K562 (cell line): ENCODE data around the gene ZNF618. TPM values are rescaled to one million over a fixed set of nuclear protein-coding genes. Genes with fewer than 3 reads are reported as not detected.
A peak's percentile ranks its signal among the peaks of the same experiment; 100 is the strongest.

Experiments used
- BACH1 ChIP-seq: fragments of 200-800 bp; sonication (Bioruptor generic); IDR thresholded peaks from 2 replicates; pipeline ENCODE4 v1.6.1; 2016; ENCODE audit warnings: missing genetic modification characterization, missing compliant biosample characterization
- BCOR ChIP-seq: fragments of 450-650 bp; IDR thresholded peaks from 2 replicates; pipeline ENCODE4 v1.6.1; 2016
- BRD9 ChIP-seq: fragments of 450-650 bp; IDR thresholded peaks from 2 replicates; pipeline ENCODE4 v1.6.1; 2018; ENCODE audit warnings: low read depth; ENCODE audit not compliant: partially characterized antibody
- C11orf30 ChIP-seq: fragments of 450-650 bp; IDR thresholded peaks from 2 replicates; pipeline ENCODE4 v1.6.1; 2016; ENCODE audit warnings: low read depth, mild to moderate bottlenecking
- ETS2 ChIP-seq: IDR thresholded peaks from 2 replicates; pipeline ENCODE4 v1.6.1; 2016; ENCODE audit warnings: borderline replicate concordance, missing genetic modification characterization, mild to moderate bottlenecking, moderate library complexity, missing compliant biosample characterization; ENCODE audit not compliant: poor library complexity, severe bottlenecking
- GTF2A2 ChIP-seq: IDR thresholded peaks from 2 replicates; pipeline ENCODE4 v1.6.1; 2016; ENCODE audit warnings: mild to moderate bottlenecking, missing genetic modification characterization, missing compliant biosample characterization
- HOXB6 ChIP-seq: fragments of 250-450 bp; sonication (Bioruptor Pico); IDR thresholded peaks from 2 replicates; pipeline ENCODE4 v1.5.1; 2022; ENCODE audit warnings: mild to moderate bottlenecking, borderline replicate concordance
- ILF3 ChIP-seq: fragments of 450-650 bp; IDR thresholded peaks from 2 replicates; pipeline ENCODE4 v1.6.1; 2018; ENCODE audit warnings: antibody characterized with exemption, mild to moderate bottlenecking, moderate library complexity, borderline replicate concordance
- MAFF ChIP-seq: IDR thresholded peaks from 2 replicates; pipeline ENCODE4 v1.6.1; 2012; ENCODE audit warnings: low read length, improper control_type of control experiment
- MED1 ChIP-seq: sonication (generic); formaldehyde crosslinking; IDR thresholded peaks from 2 replicates; pipeline ENCODE4 v1.8.1; 2023; ENCODE audit warnings: missing genetic modification reagents, borderline replicate concordance
- NFATC3 ChIP-seq: fragments of 450-650 bp; IDR thresholded peaks from 2 replicates; pipeline ENCODE4 v1.6.1; 2017; ENCODE audit warnings: mild to moderate bottlenecking
- NFE2 ChIP-seq: IDR thresholded peaks from 2 replicates; pipeline ENCODE4 v1.6.1; 2014; ENCODE audit warnings: antibody characterized with exemption, low read depth
- NFE2L1 ChIP-seq: fragments of 450-650 bp; IDR thresholded peaks from 2 replicates; pipeline ENCODE4 v1.6.1; 2016; ENCODE audit warnings: missing genetic modification characterization, low read depth, mild to moderate bottlenecking, missing compliant biosample characterization, moderate library complexity, borderline replicate concordance
- NFIX ChIP-seq: fragments of 250-450 bp; sonication (Bioruptor Pico); IDR thresholded peaks from 2 replicates; pipeline ENCODE4 v1.4.0; 2020; ENCODE audit warnings: low read depth, mild to moderate bottlenecking, moderate library complexity
- PCBP2 ChIP-seq: fragments of 200-400 bp; formaldehyde crosslinking; IDR thresholded peaks from 2 replicates; pipeline ENCODE4 v1.6.1; 2018; ENCODE audit warnings: low read length, low read depth, mild to moderate bottlenecking, moderate library complexity; ENCODE audit not compliant: poor library complexity, severe bottlenecking
- RAD51 ChIP-seq: fragments of 450-650 bp; IDR thresholded peaks from 2 replicates; pipeline ENCODE4 v1.7.1; 2016; ENCODE audit warnings: low read depth, mild to moderate bottlenecking, borderline replicate concordance
- RB1 ChIP-seq: fragments of 450-650 bp; IDR thresholded peaks from 2 replicates; pipeline ENCODE4 v1.6.1; 2017; ENCODE audit warnings: low read depth, mild to moderate bottlenecking
- RBM39 ChIP-seq: fragments of 200-400 bp; formaldehyde crosslinking; optimal IDR thresholded peaks from 2 replicates; pipeline ENCODE3; 2018; ENCODE audit warnings: low read depth, low read length
- TFAM ChIP-seq: fragments of 250-450 bp; sonication (Bioruptor Pico); conservative IDR thresholded peaks from 2 replicates; pipeline ENCODE4 v1.5.0; 2021; ENCODE audit warnings: mild to moderate bottlenecking, moderate library complexity
- ZBTB2 ChIP-seq: fragments of 450-650 bp; IDR thresholded peaks from 2 replicates; pipeline ENCODE4 v1.6.1; 2016; ENCODE audit warnings: antibody characterized with exemption
- ZNF133 ChIP-seq: fragments of 250-450 bp; sonication (Bioruptor Pico); IDR thresholded peaks from 2 replicates; pipeline ENCODE4 v1.4.0; 2020; ENCODE audit warnings: mild to moderate bottlenecking
- ZNF175 ChIP-seq: fragments of 200-800 bp; sonication (Bioruptor generic); IDR thresholded peaks from 2 replicates; pipeline ENCODE4 v1.6.1; 2016; ENCODE audit warnings: low read depth, mild to moderate bottlenecking, missing genetic modification characterization, missing compliant biosample characterization
- ZNF764 ChIP-seq: fragments of 250-450 bp; sonication (Bioruptor Pico); IDR thresholded peaks from 2 replicates; pipeline ENCODE4 v1.4.0; 2020; ENCODE audit warnings: low read depth, mild to moderate bottlenecking, moderate library complexity
- ZNF77 ChIP-seq: fragments of 250-450 bp; sonication (Bioruptor Pico); IDR thresholded peaks from 2 replicates; pipeline ENCODE4 v1.5.0; 2020
- ZNF79 ChIP-seq: fragments of 250-450 bp; sonication (Bioruptor Pico); IDR thresholded peaks from 2 replicates; pipeline ENCODE4 v1.4.0; 2020; ENCODE audit warnings: low read depth, mild to moderate bottlenecking, moderate library complexity
- ZSCAN29 ChIP-seq: fragments of 450-650 bp; IDR thresholded peaks from 2 replicates; pipeline ENCODE4 v1.6.1; 2017
- polyA plus RNA-seq, 8 experiments: library from polyadenylated mRNA; depleted of rRNA in 4 of 8; stranded (reverse) in 5 of 8; unstranded in 3 of 8; fragments of >200 nt; fragmentation: Nextera tagmentation in 2 of 8; fragmentation: Illumina TruSeq in 1 of 8; extraction: Ambion mirVana in 2 of 8; extraction: Trizol in 1 of 8; gene quantifications; 2 replicates each; pipeline versions ENCODE4 v1.2.1 to v1.2.3, GENCODE V29; 2011 to 2014; ENCODE audit warnings: inconsistent platforms in 1 of 8, missing spikeins in 1 of 8
- total RNA-seq, 7 experiments: library from RNA; depleted of rRNA in 6 of 7; stranded (reverse); fragments of >200 nt in 6 of 7; fragmentation: Illumina TruSeq in 2 of 7; extraction: Trizol in 2 of 7; gene quantifications; 2 replicates each; pipeline versions ENCODE4 v1.2.1 to v1.2.3, GENCODE V29; 2011 to 2021; ENCODE audit warnings: low replicate concordance in 1 of 7
- TF ChIP-seq, protein P1 (sequence below): fragments of 250-450 bp; sonication (Bioruptor Pico); IDR thresholded peaks from 2 replicates; pipeline ENCODE4 v1.8.0; 2021; ENCODE audit warnings: mild to moderate bottlenecking, moderate library complexity
- TF ChIP-seq, protein P2 (sequence below), 2 experiments: fragments of 450-650 bp in 1 of 2; sonication (generic) in 1 of 2; formaldehyde crosslinking; conservative IDR thresholded peaks; 2 replicates each; pipeline versions ENCODE4 v1.4.0 to v1.8.1; 2020 to 2022; ENCODE audit warnings: mild to moderate bottlenecking in 1 of 2, missing genetic modification reagents in 1 of 2

Gene ZNF618
- total and polyA plus RNA-seq, 9 of the 15 experiments (the other 6 are each of a cell fraction or from before 2014, with no cell fraction given) = 0.08 to 13.7 (median 3.4) TPM

- TF ChIP-seq ZNF77 (CRISPR knock-in tag) (no peak), NFIX (CRISPR knock-in tag) (peak; percentile 24; the same call in 1 of the 2 replicates), RBM39 (no peak), GTF2A2 (tag) (no peak), ZSCAN29 (no peak), C11orf30 (peak; percentile 88), NFATC3 (no peak), HOXB6 (no peak), TFAM (CRISPR knock-in tag) (no peak), ZNF79 (no peak), NFE2L1 (tag) (peak; percentile 68), BACH1 (tag) (peak; percentile 80), NFE2 (peak; percentile 83), ZNF764 (no peak), PCBP2 (no peak), MAFF (peak; percentile 79), ZBTB2 (no peak), MED1 (CRISPR knock-in tag) (no peak), ZNF133 (CRISPR knock-in tag) (no peak), BCOR (0 out of 2 replicates have a peak, but pooled peaks have one; percentile 29), RAD51 (no peak), ZNF175 (CRISPR knock-in tag) (no peak), ILF3 (no peak), BRD9 (no peak), RB1 (no peak), ETS2 (no peak)
- TF ChIP-seq, protein P1, sequence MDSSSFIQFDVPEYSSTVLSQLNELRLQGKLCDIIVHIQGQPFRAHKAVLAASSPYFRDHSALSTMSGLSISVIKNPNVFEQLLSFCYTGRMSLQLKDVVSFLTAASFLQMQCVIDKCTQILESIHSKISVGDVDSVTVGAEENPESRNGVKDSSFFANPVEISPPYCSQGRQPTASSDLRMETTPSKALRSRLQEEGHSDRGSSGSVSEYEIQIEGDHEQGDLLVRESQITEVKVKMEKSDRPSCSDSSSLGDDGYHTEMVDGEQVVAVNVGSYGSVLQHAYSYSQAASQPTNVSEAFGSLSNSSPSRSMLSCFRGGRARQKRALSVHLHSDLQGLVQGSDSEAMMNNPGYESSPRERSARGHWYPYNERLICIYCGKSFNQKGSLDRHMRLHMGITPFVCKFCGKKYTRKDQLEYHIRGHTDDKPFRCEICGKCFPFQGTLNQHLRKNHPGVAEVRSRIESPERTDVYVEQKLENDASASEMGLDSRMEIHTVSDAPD = no peak
- TF ChIP-seq, protein P2, sequence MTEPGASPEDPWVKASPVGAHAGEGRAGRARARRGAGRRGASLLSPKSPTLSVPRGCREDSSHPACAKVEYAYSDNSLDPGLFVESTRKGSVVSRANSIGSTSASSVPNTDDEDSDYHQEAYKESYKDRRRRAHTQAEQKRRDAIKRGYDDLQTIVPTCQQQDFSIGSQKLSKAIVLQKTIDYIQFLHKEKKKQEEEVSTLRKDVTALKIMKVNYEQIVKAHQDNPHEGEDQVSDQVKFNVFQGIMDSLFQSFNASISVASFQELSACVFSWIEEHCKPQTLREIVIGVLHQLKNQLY (CRISPR knock-in tag; conservative IDR thresholded peaks at IDR 0.05) = no peak
Observed at GRCh38 chr9:114078021-114078780, 202.1 kb downstream of the ZNF618 start, which contains the start of gene AMBP (continued).
